ENCODE results near the gene SUMO3. TPM values are rescaled to one million over a fixed set of nuclear protein-coding genes. Genes with fewer than 3 reads are reported as not detected.
A peak's percentile ranks its signal among the peaks of the same experiment; 100 is the strongest.

The SUMO3 gene
- total and polyA plus RNA-seq, 2 of the 13 experiments (the other 11 are each of a cell fraction or from before 2014, with no cell fraction given), result 51.4 to 92.4 TPM

- no peak for TF ChIP-seq TFAP4 (IDR thresholded peaks at IDR 0.05; ENCODE audit: borderline replicate concordance, low read depth)
- TF ChIP-seq SNRNP70 (IDR thresholded peaks at IDR 0.05; ENCODE audit: low read depth, low read length), result no peak
- TF ChIP-seq ZNF605 (CRISPR knock-in tag; IDR thresholded peaks at IDR 0.05), result no peak
- TF ChIP-seq ZBTB25 (CRISPR knock-in tag; IDR thresholded peaks at IDR 0.05), result no peak
These were observed 5.2 kb downstream of the SUMO3 start (continued) for GRCh38 chr21:44812640-44813039.

GRCh38 chr21:44810779-44811178, 7.1 kb downstream of the SUMO3 start:
- Histone ChIP-seq H3K4me2 (ENCODE audit: low read depth, low read length) (no peak overlapping the region), H3K4me3 (replicated peaks in 1 of 3; ENCODE audit: insufficient read depth in 1 of 3, low read depth in 2 of 3, low read length in 3 of 3) (no peak overlapping the region), H3K79me2 (ENCODE audit: insufficient read depth, low read length) (peaks cover 49% of the 10 kb centered on the region), H3K9me3 (ENCODE audit: low read length) (no peaks in the 10 kb centered on the region), H2AFZ (ENCODE audit: low read length) (no peak overlapping the region), H3K36me3 (replicated peaks in 1 of 2; ENCODE audit: control insufficient read depth in 1 of 2, insufficient read depth in 2 of 2, low read length in 2 of 2) (peaks cover 29 to 76% of the 10 kb centered on the region in 2 experiments), H3K27me3 (ENCODE audit: control insufficient read depth in 1 of 2, insufficient read depth in 2 of 2, low read length in 2 of 2) (no peaks in the 10 kb centered on the region), H3K4me1 (ENCODE audit: insufficient read depth, low read length) (peaks cover 17% of the 10 kb centered on the region), H3K9ac (ENCODE audit: insufficient read depth, low read depth, low read length) (no peak overlapping the region), H4K20me1 (ENCODE audit: insufficient read depth, low read length) (peaks cover 9% of the 10 kb centered on the region; the same call in 1 of the 2 replicates), H3K27ac (ENCODE audit: extremely low read length, insufficient read depth, low read length) (no peak overlapping the region)
- ChIA-PET CTCF (ENCODE audit: low intra/inter-chr PET ratio, low total read pairs) (no interaction called here), POLR2A (no interaction called here)
- DNase-seq (ENCODE audit: low spot score), result no peak
- intact Hi-C loops (cut with micrococcal nuclease; ENCODE audit: unreplicated experiment) (no loop called here), in situ Hi-C loops (cut with HindIII; ENCODE audit: extremely low pct_ligation_motif_present, low pct_unique_long_range_greater_than_20kb) (no loop called here)
- no peak for FAIRE-seq
- TF ChIP-seq MNT (IDR thresholded peaks at IDR 0.05) (peak; percentile 58), GTF2F1 (IDR thresholded peaks at IDR 0.05; ENCODE audit: low read length) (no peak), REL (CRISPR knock-in tag; conservative IDR thresholded peaks at IDR 0.05) (no peak), TFDP2 (CRISPR knock-in tag; IDR thresholded peaks at IDR 0.05) (no peak)
- BruUV-seq (replicated peaks), result no TSS peak
- WGBS (ENCODE audit: low lambda C conversion rate), result 89% methylated on average over 6 of the region's 6 CpGs
- no peak for ATAC-seq
